Epithelial cell of esophagus (primary cell): ENCODE measurements around the gene IL36RN.

Experiments
- DNase-seq: peaks from one replicate; pipeline ENCODE4 v3.0.0; 2010; ENCODE audit warnings: low read depth
- H3K4me3 ChIP-seq: 2 replicates; pipeline ENCODE4 v1.5.1; 2011; ENCODE audit warnings: mild to moderate bottlenecking, low read length, control low read depth
- CTCF ChIP-seq: IDR thresholded peaks from 2 replicates; pipeline ENCODE4 v1.5.1; 2011; ENCODE audit warnings: low read depth, mild to moderate bottlenecking, low read length, control low read depth, inconsistent platforms; ENCODE audit not compliant: insufficient read depth; ENCODE audit errors: missing control alignments

IL36RN gene

GRCh38 chr2:113027691-113028090, 31.3 kb upstream of the IL36RN start:
- H3K4me3 ChIP-seq: no peak overlapping the region
- DNase-seq: no peak
- no peak for TF ChIP-seq CTCF

GRCh38 chr2:113028112-113028511, 30.9 kb upstream of the IL36RN start:
- DNase-seq: no peak

GRCh38 chr2:113032737-113033136, 26.3 kb upstream of the IL36RN start:
- peak; percentile 58 for DNase-seq
- no peak for TF ChIP-seq CTCF
- no peak overlapping the region for H3K4me3 ChIP-seq

More at GRCh38 chr2:113028112-113028511, 30.9 kb upstream of the IL36RN start:
- TF ChIP-seq CTCF: no peak
- H3K4me3 ChIP-seq: no peak overlapping the region

- no peak for TF ChIP-seq CTCF
- peak; percentile 4 for DNase-seq
- H3K4me3 ChIP-seq: no peak overlapping the region
These were observed 25.0 kb upstream of the IL36RN start for GRCh38 chr2:113034016-113034415.

GRCh38 chr2:113036763-113037162, 22.2 kb upstream of the IL36RN start:
- no peak for TF ChIP-seq CTCF
- H3K4me3 ChIP-seq: no peak overlapping the region
- DNase-seq: peak; percentile 8

GRCh38 chr2:113038291-113038690, 20.7 kb upstream of the IL36RN start:
- TF ChIP-seq CTCF: no peak
- no peak for DNase-seq
- H3K4me3 ChIP-seq: no peak overlapping the region

GRCh38 chr2:113039158-113039557, 19.8 kb upstream of the IL36RN start:
- H3K4me3 ChIP-seq: no peak overlapping the region
- DNase-seq: no peak
- no peak for TF ChIP-seq CTCF
